ENCODE results near the gene RERE. TPM values are rescaled to one million over a fixed set of nuclear protein-coding genes. Genes with fewer than 3 reads are reported as not detected.

Gene RERE
- total RNA-seq, 2 donors from 2014 or later = 102 to 108 TPM

GRCh38 chr1:8395433-8395866 lies 422.0 kb downstream of the RERE start:
- H3K27ac Mint-ChIP-seq = peak overlapping the region; percentile 95
- peaks cover 7% of the 10 kb centered on the region for H3K36me3 Mint-ChIP-seq (ENCODE audit: low read depth)
- H3K4me1 Mint-ChIP-seq = peaks cover 61% of the 10 kb centered on the region
- H3K9me3 ChIP-seq (ENCODE audit: control insufficient read depth, low read length, poor library complexity, severe bottlenecking) = no peaks in the 10 kb centered on the region
- ATAC-seq = peak; percentile 69
- no peaks in the 10 kb centered on the region for H3K27me3 Mint-ChIP-seq
- no peak for DNase-seq
- peak overlapping the region; percentile 84 for H3K4me3 Mint-ChIP-seq

- H3K4me3 Mint-ChIP-seq = peak overlapping the region; percentile 84
- ATAC-seq (peak; percentile 4), DNase-seq (peak in 1 of 3 donors; percentile 16)
- H3K36me3 Mint-ChIP-seq (ENCODE audit: low read depth) = peaks cover 7% of the 10 kb centered on the region
- no peaks in the 10 kb centered on the region for H3K27me3 Mint-ChIP-seq
- H3K4me1 Mint-ChIP-seq = peaks cover 69% of the 10 kb centered on the region
- no peaks in the 10 kb centered on the region for H3K9me3 ChIP-seq (ENCODE audit: control insufficient read depth, low read length, poor library complexity, severe bottlenecking)
- peak overlapping the region; percentile 95 for H3K27ac Mint-ChIP-seq
Measured at GRCh38 chr1:8394456-8395321, 422.8 kb downstream of the RERE start.

DNA sequence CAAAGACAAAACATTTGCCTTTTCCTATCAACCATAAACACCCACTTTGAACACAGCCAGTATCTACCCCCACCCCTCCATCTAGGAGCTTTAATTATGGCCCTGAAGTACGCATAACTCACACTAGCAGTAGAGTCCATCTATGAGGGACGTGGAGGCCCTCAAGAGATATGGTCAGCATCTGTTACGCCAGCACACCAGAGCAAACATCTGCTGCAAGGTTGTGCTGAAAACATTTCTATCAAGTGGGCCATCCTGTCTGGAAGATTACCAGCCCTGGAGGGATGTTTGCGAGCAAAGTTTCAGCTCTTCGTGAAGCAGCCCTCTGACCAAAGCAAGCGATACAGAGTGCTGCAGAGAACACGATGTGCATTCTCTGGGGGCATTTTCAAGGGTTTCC lies 424.9 kb downstream of the RERE start:
- Mint-ChIP-seq H3K27ac (peak overlapping the region; percentile 45), H3K4me1 (peaks cover 68% of the 10 kb centered on the region), H3K36me3 (ENCODE audit: low read depth) (peaks cover 5% of the 10 kb centered on the region), H3K27me3 (no peaks in the 10 kb centered on the region), H3K4me3 (no peak overlapping the region)
- no peak for DNase-seq
- no peak for ATAC-seq
- no peaks in the 10 kb centered on the region for H3K9me3 ChIP-seq (ENCODE audit: control insufficient read depth, low read length, poor library complexity, severe bottlenecking)

- ATAC-seq (no peak), DNase-seq (no peak)
- Mint-ChIP-seq H3K27me3 (no peaks in the 10 kb centered on the region), H3K36me3 (ENCODE audit: low read depth) (peaks cover 5% of the 10 kb centered on the region), H3K4me3 (peak overlapping the region; percentile 32), H3K27ac (peak overlapping the region; percentile 96), H3K4me1 (peaks cover 66% of the 10 kb centered on the region)
- no peaks in the 10 kb centered on the region for H3K9me3 ChIP-seq (ENCODE audit: control insufficient read depth, low read length, poor library complexity, severe bottlenecking)
Measured at GRCh38 chr1:8390707-8391106, 426.7 kb downstream of the RERE start.

DNA sequence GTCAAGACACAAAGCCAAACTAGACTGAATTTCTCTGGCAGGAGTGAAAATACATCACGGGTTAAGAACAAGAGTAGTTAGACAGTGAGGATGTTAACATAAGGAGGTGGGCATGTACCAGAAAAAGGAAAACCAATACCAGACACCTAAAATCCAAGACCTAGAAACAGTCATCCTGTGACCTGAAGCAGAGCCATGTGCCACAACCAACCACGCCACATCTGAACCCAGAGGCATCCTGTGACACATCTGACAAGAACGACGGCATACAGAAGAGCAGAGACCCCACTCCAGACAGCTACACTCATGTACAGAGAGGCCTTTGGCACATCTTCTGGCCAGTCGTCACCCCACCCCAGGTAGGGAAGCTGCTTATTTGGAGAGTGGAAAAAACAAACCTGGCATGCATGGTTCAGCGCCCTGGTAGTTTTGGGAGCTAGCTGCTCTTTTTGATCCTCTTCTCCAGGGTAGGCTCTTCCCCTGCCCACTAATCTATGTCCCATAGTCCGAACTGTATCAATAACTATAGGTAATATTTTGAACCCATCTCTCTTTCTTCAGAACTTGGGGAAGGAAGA lies 427.4 kb downstream of the RERE start:
- ATAC-seq = peak; percentile 60
- Mint-ChIP-seq H3K4me3 (no peak overlapping the region), H3K27ac (peak overlapping the region; percentile 96), H3K4me1 (peaks cover 63% of the 10 kb centered on the region), H3K36me3 (ENCODE audit: low read depth) (peaks cover 5% of the 10 kb centered on the region), H3K27me3 (no peaks in the 10 kb centered on the region)
- H3K9me3 ChIP-seq (ENCODE audit: control insufficient read depth, low read length, poor library complexity, severe bottlenecking) = no peaks in the 10 kb centered on the region
- no peak for DNase-seq

DNA sequence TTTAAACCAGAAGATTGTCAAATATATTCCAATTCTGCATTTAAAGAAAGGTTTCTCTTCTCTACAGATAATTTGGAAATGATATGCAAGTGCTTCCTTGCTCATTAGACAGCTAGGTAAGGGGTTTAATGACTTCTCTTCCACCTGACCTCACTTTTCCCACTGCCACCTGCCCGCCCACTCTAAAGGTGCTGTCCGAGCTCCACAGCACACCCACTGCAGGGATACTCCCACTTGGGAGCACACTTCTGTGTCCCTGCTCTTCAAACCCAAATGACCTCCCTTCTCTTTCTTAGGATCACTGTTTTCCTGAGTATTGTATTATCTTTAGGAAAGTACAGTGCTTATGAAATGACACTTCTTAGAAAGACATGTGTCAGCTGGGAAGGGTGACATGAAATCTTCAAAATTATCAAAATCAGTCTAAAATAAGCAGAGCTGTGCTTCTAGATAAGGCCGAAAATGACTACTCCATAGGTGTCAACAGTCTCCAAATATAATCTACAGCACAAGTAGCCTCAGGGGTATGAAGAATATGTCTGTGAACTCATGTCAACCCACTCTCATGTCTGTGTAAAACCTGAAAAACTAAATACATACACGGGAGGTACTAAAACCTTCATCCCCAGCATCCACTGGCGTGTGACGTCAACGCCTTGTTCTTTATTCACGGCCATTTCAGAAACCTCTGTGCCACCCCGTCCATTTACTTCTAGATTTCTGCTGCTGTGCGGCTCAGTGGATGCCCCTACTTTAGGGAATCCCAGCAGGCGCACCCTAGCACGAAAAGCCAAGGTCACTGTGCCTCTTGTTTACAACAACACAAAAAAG lies 428.5 kb downstream of the RERE start:
- Mint-ChIP-seq H3K36me3 (ENCODE audit: low read depth) (peaks cover 5% of the 10 kb centered on the region), H3K4me1 (peaks cover 67% of the 10 kb centered on the region), H3K27ac (peak overlapping the region; percentile 96), H3K4me3 (peak overlapping the region; percentile 72), H3K27me3 (no peaks in the 10 kb centered on the region)
- DNase-seq (no peak), ATAC-seq (no peak)
- H3K9me3 ChIP-seq (ENCODE audit: control insufficient read depth, low read length, poor library complexity, severe bottlenecking) = no peaks in the 10 kb centered on the region

GRCh38 chr1:8386247-8386646 lies 431.2 kb downstream of the RERE start:
- Mint-ChIP-seq H3K36me3 (ENCODE audit: low read depth) (peaks cover 5% of the 10 kb centered on the region), H3K27ac (peak overlapping the region; percentile 71), H3K27me3 (no peaks in the 10 kb centered on the region), H3K4me1 (peaks cover 71% of the 10 kb centered on the region), H3K4me3 (peak overlapping the region; percentile 19)
- ATAC-seq (no peak), DNase-seq (no peak)
- H3K9me3 ChIP-seq (ENCODE audit: control insufficient read depth, low read length, poor library complexity, severe bottlenecking) = no peaks in the 10 kb centered on the region

DNA sequence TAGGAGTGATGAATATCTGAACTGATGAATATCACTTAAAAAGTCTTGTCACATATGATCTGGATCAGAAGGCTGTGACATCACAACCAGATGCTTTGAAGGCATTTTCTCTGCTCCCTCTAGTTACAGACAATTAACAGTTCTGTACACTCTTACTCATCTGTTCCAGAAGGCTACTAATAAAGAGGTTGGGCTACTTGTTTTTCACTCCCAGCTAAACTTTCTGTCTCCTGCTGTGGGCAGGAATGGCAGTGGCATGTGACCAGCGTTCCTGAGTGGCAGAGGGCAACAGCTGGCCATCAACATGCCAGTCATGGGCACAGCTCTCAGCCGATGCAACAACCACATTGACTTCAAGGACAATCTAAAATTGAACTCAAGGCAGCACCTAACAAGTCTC lies 432.9 kb downstream of the RERE start:
- DNase-seq = no peak
- H3K4me1 Mint-ChIP-seq = peaks cover 61% of the 10 kb centered on the region
- H3K9me3 ChIP-seq (ENCODE audit: control insufficient read depth, low read length, poor library complexity, severe bottlenecking) = no peaks in the 10 kb centered on the region
- H3K4me3 Mint-ChIP-seq = no peak overlapping the region
- H3K27me3 Mint-ChIP-seq = no peaks in the 10 kb centered on the region
- peak overlapping the region; percentile 79 for H3K27ac Mint-ChIP-seq
- peaks cover 2% of the 10 kb centered on the region for H3K36me3 Mint-ChIP-seq (ENCODE audit: low read depth)
- ATAC-seq = no peak

- Mint-ChIP-seq H3K27me3 (no peaks in the 10 kb centered on the region), H3K27ac (peak overlapping the region; percentile 79), H3K4me1 (peaks cover 60% of the 10 kb centered on the region), H3K36me3 (ENCODE audit: low read depth) (peaks cover 2% of the 10 kb centered on the region), H3K4me3 (peak overlapping the region; percentile 9)
- no peak for ATAC-seq
- no peak for DNase-seq
- H3K9me3 ChIP-seq (ENCODE audit: control insufficient read depth, low read length, poor library complexity, severe bottlenecking) = no peaks in the 10 kb centered on the region
Measured at GRCh38 chr1:8384088-8384487, 433.4 kb downstream of the RERE start.

GRCh38 chr1:8382608-8383505 lies 434.6 kb downstream of the RERE start:
- H3K4me3 Mint-ChIP-seq = peak overlapping the region; percentile 84
- peak overlapping the region; percentile 89 for H3K27ac Mint-ChIP-seq
- no peaks in the 10 kb centered on the region for H3K27me3 Mint-ChIP-seq
- H3K36me3 Mint-ChIP-seq (ENCODE audit: low read depth) = no peaks in the 10 kb centered on the region
- ATAC-seq = peak; percentile 71
- no peaks in the 10 kb centered on the region for H3K9me3 ChIP-seq (ENCODE audit: control insufficient read depth, low read length, poor library complexity, severe bottlenecking)
- peaks cover 65% of the 10 kb centered on the region for H3K4me1 Mint-ChIP-seq
- DNase-seq = no peak

- H3K27me3 Mint-ChIP-seq = no peaks in the 10 kb centered on the region
- H3K9me3 ChIP-seq (ENCODE audit: control insufficient read depth, low read length, poor library complexity, severe bottlenecking) = no peaks in the 10 kb centered on the region
- H3K4me1 Mint-ChIP-seq = peaks cover 65% of the 10 kb centered on the region
- H3K4me3 Mint-ChIP-seq = no peak overlapping the region
- no peaks in the 10 kb centered on the region for H3K36me3 Mint-ChIP-seq (ENCODE audit: low read depth)
- DNase-seq (no peak), ATAC-seq (no peak)
- peak overlapping the region; percentile 89 for H3K27ac Mint-ChIP-seq
Measured at GRCh38 chr1:8382051-8382505, 435.4 kb downstream of the RERE start.

GRCh38 chr1:8381618-8382017 lies 435.8 kb downstream of the RERE start:
- Mint-ChIP-seq H3K4me3 (no peak overlapping the region), H3K27ac (peak overlapping the region; percentile 89)

More at GRCh38 chr1:8381618-8382017, 435.8 kb downstream of the RERE start:
- DNase-seq = no peak
- Mint-ChIP-seq H3K4me1 (peaks cover 60% of the 10 kb centered on the region), H3K27me3 (no peaks in the 10 kb centered on the region), H3K36me3 (ENCODE audit: low read depth) (no peaks in the 10 kb centered on the region)
- no peaks in the 10 kb centered on the region for H3K9me3 ChIP-seq (ENCODE audit: control insufficient read depth, low read length, poor library complexity, severe bottlenecking)
- ATAC-seq = no peak
